Stromal cell of bone marrow (primary cell): ENCODE data around the gene EFCAB14.
"Not testable (repeated sequence)": the region's sequence is repeated elsewhere in the genome, so short reads cannot be mapped to it uniquely, and the experiment has no call there.

Experiments
- DNase-seq: peaks from one replicate; pipeline ENCODE4 v3.0.0-alpha.2; 2012; ENCODE audit warnings: low read depth

EFCAB14 gene, protein sequence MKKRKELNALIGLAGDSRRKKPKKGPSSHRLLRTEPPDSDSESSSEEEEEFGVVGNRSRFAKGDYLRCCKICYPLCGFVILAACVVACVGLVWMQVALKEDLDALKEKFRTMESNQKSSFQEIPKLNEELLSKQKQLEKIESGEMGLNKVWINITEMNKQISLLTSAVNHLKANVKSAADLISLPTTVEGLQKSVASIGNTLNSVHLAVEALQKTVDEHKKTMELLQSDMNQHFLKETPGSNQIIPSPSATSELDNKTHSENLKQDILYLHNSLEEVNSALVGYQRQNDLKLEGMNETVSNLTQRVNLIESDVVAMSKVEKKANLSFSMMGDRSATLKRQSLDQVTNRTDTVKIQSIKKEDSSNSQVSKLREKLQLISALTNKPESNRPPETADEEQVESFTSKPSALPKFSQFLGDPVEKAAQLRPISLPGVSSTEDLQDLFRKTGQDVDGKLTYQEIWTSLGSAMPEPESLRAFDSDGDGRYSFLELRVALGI

DNA sequence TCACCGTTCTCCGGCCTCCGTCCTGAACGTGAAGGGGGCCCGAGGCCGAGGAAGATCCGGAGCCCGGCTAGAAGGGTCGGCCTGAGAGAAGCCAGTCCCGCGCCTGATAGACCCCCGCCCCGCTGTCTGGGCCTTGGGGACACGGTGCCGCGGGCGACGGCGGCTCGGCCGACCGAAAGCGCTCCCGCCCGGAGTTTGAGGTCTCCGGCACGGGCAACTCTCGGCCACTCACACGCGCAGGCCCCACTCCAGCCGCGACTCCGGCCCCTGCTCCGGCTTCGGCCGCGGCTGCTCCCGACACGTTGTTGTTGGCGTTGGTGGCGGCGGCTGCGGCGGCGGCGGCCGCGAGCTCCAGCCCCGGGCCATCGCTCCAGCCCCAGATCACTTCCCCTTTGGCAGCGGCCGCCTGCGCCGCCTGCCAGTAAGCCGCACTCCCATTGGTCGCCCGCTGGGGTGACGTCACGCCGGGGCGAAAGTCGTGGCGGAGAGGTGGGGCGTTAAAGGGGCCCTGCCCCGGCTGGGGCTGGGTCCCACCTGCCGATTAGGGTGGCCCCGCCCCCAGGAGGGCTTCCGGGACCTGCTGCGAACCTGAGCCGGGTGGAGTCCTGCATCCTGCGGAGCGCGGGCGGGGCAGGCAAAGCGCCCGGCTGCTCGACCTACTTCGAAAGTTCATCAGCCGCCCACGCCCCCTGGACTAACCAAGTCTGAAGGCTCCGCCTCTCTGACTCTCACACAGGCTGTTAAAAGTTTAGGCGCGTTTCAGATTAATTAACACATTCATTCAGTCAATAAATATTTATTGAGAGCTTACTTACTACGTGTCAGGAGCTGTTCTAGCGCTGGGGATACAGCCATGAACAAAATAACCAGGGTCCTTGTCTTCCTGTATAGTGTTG, at the start of gene EFCAB14:
Gene EFCAB14 (minus strand): TSS at position 388 of the 896 bp plus-strand sequence. CDS start 1,027 bp downstream, outside the sequence.
- DNase-seq, result peak; percentile 71

DNA sequence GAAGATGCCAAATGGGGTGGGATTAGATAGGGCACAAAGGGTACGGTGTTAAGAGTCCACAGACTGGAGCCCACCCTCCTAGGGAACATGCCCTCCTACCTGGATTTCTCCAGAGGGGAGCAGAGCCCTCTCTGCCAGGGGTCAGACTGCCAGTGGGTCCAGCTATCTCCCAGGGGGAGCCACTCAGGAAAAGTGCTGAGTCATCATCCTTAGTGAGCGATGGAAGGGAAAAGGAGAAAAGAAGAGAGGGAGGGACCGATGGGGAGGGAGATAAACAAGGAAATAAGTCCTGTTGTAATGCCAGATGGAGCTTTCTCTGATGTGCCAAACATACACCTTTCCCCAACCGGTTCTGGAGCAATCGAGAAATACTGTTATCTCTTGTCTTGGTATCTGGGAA, 49.5 kb upstream of the EFCAB14 start:
- DNase-seq, result no peak

DNA sequence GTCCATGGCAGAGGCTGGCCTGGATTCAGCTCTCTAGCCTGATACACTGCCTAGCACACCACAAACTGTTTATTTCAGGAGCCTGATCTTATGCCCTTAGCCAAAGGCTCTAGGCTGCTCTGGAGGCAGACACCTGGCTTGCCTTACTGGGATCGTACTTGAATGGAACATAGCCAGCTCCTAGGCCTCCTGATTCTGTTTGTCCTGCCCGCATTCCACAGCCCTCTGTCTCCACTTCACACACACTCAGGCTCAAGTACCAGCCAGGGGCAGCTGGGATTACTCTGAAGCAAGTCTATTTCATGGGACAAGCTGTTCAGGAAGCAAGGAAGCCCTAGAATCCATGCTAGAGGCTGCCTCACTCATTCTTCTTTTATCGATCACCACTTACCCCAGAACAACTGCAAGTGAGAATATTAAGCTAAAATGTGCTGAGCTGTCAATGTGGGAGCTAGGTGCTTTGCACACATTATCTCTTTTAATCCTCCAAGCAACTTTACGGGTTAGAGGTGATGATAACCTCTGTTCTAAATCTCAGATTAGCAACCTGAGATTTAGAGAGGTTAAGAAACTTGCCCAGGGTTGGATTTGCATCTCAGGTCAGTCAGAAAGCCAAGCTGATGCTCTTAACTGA, 48.9 kb upstream of the EFCAB14 start:
- no peak for DNase-seq

DNA sequence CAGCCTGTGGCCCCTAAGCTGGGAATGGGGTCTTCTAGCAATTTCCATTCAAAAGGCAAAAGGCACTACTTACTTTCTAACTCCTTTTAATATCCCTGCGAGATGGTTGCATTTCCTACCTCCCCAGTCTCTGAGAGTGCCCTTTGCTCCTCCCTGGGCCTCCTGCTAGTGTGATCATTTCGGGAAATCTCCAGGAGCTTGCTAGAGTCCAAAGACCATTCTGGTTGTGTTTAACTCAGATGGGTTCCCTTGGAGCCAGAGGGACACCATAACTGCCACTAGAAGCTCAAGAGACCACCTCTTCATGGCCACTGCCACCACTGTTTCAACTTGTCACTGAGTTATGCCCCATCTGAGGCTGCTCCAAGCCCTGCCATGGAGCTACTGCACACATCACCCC, 45.5 kb upstream of the EFCAB14 start:
- no peak for DNase-seq

DNA sequence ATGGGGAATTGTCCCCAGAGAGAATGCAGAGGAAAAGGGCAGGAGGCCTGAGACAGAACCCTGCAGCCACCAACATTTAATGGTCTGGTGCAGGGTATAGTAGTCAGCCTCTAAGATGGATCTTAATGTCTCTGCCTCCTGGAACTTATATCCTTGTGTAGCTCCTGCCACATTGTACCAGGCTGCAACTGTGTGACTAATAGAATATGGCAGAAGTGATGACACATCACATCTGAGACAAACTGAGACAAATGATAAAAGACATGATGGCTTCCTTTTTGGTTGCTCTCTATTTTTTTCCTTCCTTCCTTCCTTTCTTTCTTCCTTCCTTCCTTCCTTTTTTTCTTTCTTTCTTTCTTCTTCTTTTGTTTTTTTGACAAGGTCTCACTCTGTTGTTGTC, 42.8 kb upstream of the EFCAB14 start:
- no peak for DNase-seq

DNA sequence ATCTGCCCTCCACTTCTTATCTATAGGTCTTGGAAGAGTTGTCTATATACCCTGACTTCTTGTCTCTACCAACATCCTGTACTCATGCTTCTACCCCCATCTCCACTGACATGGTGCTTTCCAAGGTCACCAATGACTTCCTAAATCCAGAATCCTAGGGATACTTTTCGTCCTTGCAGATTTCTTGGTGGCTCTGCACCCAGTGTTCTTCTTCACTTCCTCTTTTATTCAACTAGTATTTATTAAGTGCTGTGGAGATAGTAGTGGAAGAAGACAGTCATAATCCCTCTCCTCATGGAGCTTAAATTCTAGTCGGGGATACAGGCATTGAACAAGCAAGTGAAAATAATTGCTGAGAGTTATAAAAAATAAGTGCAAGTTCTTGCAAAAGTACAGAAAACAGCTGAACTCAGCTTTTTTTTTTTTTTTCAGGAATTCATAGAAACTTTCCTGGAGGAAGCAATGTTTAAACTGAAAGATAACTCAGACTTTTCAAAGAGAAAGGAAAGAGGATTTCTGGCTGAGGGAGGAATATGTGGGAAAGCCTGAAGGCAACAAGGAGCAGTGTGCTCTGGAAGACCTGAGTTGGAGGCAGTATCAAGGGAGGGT, 41.7 kb upstream of the EFCAB14 start:
- no peak for DNase-seq

DNA sequence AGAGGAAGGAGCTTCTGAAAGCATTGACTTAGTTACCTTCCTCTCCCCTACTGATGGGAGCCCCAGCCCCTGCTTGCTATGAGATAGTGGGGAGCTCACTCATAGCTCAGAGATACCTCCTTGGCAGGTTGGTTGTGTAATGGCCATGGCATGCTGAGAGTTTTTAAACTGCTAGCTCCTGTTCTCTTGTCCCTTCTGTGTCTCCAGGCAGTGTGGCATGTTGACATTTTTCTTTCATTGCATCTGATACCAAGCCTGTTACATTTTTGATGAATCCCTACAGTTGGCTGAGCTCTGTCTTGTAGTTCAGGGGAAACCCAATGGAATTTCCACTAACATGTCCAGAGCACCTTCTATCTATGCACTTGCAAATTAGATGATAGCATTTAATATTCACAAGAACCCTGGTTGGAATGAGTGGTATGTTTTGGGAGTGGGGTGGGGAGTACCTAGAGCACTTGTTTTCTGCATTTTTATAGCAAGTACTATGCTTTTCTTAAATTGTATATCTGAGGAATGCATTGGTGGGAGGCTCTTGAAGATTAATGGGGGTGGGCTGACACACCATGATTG, 39.1 kb upstream of the EFCAB14 start:
- DNase-seq, result no peak

DNA sequence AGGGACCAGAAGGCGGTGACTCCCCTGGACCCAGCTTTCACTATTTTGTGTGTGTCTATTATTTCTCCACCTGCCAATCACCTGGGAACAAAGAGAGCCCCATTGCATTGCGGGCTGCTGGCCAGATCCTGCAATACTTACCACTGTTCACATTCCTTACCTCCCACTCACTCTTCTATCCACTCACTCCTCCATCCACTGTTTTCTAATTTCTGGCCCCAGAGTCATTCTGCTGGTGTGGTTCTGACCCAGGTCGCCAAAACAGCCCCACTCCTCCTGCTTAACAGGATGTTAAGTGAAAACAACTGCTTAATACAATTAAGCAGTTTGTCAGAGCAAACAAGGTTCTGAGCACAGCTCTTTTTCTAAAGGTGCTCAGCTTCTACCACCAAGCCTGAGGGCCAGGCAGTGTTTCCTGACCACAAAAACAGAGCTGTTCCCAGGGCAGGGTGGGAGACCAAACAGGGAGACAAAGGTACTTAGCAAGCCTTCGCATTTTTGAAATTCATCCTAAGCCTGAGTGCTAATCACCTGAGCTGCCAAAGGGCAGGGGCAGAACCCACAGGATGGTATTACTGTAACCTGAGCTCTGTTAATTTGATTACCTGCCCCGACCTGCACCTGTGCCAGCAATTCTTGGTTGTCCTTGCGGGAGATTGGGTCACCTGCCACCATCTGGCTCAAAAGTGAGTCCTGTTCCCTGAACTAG, 38.5 kb upstream of the EFCAB14 start:
- DNase-seq, result no peak

DNA sequence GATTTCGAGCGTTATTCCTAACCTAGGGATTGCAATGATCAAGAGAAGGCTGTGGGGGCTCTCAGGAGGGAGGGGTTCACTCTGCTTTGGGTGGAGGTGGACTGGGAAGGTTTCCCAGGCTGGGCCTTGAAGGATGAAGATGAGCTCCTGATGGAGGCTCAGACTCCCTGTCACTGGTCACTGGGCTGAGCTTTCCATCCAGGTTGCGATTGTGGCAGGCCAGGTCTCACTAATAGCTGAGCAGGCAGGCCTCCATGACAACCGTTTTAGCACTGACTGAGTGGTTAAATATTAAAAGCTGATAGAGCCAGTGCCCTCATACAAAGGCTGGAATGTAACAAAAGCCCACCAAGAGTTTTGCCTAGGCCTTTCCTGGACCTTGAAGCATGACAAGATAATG, 36.2 kb upstream of the EFCAB14 start:
- DNase-seq, result no peak

DNA sequence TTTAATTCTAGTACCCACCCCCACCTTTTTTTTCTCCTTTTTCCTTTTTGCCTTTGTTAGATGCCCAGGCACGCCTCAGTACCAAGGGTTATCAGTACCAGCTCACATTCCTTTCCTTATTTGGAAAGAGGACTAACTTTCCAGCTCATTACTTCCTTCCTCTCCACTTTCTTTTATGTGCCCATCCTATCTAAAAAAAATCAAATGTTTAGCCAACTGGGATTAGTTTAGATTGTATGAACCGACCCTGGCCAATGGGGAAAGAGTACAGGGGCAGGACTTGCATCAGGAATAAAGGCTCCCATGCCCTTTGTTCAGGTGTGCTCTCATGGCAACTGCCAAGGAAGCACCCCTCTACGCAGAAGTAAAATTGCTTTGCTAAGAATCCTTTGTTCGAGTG, 35.8 kb upstream of the EFCAB14 start:
- not testable (repeated sequence) for DNase-seq

DNA sequence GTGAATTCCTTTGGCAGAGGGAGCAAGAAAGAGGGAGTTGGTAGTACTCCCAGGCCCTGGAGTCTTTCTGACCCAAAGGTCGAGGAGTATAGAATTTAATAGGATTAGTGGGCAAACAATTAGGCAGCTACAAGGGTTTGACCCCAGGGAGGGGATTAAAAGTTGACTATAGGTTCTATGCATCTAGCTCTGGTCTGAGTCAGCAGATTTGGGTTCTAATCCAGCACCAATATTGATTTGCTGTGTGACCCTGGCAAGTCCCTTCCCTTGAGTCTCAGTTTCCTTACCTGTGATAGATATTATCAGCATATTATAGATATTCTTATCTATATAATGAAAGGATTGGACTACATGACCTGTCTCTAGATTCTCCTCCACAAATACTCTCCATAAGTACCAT, 35.1 kb upstream of the EFCAB14 start:
- no peak for DNase-seq

DNA sequence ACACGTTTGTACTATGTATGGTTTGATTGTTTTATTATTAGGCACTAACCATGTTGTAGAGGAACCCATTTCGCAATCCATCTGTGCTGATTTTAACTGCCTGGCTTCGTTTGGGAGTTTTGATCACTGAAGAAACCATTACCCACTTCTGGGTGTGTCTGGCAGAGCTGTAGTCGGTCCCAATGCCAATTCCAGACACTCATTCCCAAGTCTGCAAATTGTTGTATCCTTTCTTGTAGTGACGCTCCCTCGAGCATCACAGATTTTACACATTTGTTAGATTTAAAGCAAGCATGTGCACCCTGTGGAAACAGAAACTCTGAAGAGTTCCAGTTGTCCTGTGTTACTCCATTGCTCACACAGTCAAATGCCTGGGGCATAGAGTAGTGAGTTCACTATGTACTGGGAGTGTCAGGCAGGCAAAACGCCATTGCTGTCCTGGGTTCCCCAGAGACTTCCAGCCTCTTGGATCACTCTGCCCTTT, 31.0 kb upstream of the EFCAB14 start:
- no peak for DNase-seq

DNA sequence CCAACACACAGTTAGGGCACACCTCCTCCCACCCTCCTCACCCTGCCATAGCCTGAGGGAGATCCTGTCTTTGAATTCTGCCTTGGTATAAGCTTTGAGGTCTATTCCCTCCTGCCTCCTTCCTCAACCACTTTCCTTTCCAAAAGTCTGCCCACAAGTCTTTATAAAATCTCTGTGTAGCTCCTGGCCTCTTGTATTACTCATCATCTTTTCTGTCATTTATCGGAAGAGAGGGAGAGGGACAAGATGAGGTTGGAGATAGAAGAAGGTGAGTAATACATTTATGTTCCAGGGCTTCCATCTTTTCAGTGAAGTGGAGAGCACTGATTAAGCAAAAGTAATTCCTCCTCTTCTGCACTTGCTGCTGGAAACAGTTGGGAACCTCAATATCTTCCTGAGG, 30.5 kb upstream of the EFCAB14 start:
- no peak for DNase-seq

DNA sequence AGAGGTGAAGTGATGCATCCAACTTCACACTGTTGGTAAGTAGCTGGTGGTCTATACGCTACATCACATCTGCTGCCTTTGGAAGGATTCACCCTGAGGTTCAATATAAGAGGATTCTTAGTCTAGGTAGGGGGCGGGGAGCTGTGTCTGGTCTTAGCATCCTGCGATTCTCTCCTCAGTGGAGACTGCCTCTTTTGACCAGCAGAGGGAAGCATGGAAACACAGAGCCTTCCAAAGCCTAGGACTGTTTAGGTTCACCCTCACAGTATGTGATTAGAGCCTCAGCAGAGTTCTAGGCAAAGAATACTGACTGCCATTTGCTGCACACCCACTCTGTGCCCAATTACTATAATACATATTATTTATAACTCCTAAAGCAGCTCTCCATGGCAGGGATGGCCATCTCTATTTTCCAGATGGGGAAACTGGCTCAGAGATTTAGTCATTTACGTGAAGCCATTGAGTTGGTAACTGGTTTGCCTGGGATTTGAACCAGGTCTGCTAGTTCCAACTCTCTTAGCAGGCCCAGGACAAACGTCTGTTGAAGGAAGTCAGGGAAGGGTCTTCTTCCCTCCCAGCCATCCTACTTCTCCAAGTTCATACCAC, 28.9 kb upstream of the EFCAB14 start:
- peak; percentile 14 for DNase-seq

DNA sequence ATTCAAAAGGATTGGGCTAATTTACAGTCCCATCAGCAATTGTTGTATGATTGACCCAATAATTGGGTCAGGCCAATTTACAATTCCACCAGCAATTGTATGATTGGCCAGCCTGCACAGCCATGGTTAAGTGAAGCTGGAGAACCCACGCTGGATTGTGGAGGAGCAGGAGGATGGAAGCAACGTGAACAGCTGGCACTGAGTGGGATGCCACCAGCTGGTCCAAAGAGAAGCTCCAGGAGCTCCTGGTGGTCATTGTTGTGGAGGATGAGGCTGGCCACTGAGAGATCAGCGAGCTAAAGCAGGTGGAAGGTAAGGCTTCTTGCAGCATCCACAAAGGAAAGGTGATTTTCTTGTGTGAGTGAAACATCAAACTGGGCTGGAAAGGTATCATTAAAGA, 23.2 kb upstream of the EFCAB14 start:
- DNase-seq, result no peak

DNA sequence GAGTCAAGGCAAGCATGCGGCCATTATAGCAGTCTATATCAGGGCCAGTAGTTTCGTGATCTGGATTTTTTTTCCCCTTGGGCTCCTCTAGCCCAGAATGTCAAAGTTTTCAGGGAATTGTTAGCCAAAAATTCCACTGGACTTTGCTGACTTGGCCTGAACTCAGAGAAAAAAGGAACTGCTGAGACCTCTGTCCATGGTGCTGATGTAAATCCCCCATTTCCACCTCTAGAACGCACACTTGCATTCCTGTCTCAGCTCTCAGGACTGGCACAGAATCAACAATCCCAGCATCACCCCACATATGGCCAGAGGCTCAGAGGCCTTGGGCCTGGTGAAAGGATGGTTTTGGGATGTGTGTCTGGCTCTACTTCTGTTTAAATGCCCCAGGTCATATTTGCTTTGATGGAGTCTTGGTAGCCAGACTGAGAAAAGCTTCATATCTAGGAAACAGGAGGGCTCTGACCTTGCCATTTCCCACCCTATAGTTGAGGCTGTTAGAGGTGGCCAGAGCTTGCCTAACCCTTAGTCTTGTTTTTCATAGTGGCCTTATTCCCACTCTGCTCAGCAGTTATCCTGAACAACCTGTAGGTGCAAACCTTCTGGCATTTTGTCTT, 16.9 kb upstream of the EFCAB14 start:
- peak; percentile 30 for DNase-seq

DNA sequence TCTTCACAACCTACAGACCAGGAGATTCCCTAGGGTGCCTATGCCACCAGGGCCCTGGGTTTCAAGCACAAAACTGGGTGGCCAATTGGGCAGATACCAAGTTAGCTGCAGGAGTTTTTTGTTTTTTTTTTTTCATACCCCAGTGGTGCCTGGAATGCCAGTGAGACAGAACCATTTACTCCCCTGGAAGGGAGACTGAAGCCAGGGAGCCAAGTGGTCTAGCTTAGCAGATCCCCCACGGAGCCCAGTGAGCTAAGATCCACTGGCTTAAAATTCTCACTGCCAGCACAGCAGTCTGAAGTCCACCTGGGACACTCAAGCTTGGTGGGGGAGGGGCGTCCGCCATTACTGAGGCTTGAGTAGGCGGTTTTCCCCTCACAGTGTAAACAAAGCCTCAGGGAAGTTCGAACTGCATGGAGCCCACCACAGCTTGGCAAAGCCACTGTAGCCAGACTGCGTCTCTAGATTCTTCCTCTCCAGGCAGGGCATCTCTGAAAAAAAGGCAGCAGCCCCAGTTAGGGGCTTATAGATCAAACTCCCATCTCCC, 9.5 kb upstream of the EFCAB14 start:
- DNase-seq, result not testable (repeated sequence)

DNA sequence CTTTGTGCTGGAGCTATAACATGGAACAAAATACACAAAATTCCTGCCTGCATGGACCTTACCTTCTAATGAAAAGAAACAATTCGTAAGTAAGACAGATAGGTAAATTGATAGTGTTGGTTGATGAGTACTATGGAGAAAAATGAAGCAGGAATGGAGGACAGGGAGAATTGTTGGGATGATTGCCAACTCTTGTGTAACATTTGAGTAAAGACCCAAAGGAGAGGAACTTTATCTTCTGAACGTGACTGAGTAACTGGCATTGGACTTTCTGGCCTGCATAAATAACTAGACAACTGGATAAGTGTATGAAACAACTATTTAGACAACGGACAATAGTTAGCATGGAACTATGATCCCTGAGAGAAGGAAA, 6.8 kb upstream of the EFCAB14 start:
- DNase-seq, result no peak

DNA sequence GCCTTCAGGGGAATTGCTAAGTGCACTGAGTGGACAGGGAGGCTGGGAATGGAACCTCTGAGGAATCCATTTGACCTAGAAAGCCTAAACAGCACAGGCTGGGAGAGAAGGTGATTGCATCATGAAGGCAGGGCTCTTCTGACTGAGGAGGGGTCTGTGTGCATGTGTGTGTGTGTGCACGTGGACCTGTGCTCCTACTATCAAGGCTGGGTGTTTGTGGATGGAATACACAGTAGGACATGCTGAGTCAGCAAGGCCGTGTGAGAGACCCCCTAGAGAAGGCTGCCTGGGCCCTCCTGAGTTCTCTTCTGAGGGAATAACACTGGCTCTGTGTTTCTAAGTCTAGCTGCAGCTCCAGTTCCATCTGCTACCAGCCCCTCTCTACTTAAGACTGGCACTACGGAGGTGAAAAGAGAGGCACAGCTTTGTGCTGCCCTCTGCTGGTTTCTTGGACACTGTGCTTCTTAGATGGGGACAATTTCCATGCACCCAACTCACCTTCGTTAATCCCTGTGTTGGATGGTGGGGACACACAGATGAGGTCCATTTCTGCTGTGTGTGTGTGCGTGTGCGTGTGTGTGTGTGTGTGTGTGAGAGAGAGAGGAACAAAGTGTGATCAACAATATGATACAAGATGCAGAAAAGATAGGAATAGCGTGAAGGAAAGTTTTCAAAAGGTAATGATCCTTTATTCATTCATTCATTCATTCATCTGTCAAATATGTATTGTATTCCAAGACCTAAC, 6.2 kb upstream of the EFCAB14 start:
- peak; percentile 57 for DNase-seq
